B cell (primary cell): Measurements from ENCODE around the gene PEX7. TPM values are rescaled to one million over a fixed set of nuclear protein-coding genes. Genes with fewer than 3 reads are reported as not detected.
"Not testable (repeated sequence)": the region's sequence is repeated elsewhere in the genome, so short reads cannot be mapped to it uniquely, and the experiment has no call there.

Source experiments
- ATAC-seq: fragments of 200-7000 bp; cut with Tn5 transposase; one replicate; pipeline ENCODE4 v1.10.0; 2021; ENCODE audit warnings: low read depth, mild to moderate bottlenecking, moderate number of reproducible peaks, moderate library complexity
- CTCF ChIA-PET: fragments of 350-600 bp; sonication (Branson Sonifier 250); formaldehyde crosslinking; loops from one replicate; lab custom pipeline; 2021; ENCODE audit warnings: antibody characterized with exemption, inconsistent platforms; lab: Charles Lee
- POLR2A ChIA-PET: fragments of 350-600 bp; sonication (Branson Sonifier 250); formaldehyde crosslinking; loops from one replicate; lab custom pipeline; 2021; ENCODE audit warnings: antibody characterized with exemption; lab: Charles Lee
- DNase-seq: peaks from one replicate; pipeline ENCODE4 v3.0.0; 2013
- H2AFZ ChIP-seq: 2 replicates; pipeline ENCODE4 v1.6.1; 2012; ENCODE audit warnings: mild to moderate bottlenecking, low read depth, low read length; ENCODE audit not compliant: insufficient read depth, poor library complexity, severe bottlenecking
- H3K27ac ChIP-seq, 2 donors: 1 replicate in 1 of 2; 2 replicates in 1 of 2; pipeline ENCODE4 v1.5.1; 2012 to 2013; ENCODE audit warnings: low read length in 2 of 2, mild to moderate bottlenecking in 2 of 2, moderate library complexity in 1 of 2
- H3K27me3 ChIP-seq, 4 experiments: fragments of 200-600 bp in 1 of 4; sonication (generic) in 1 of 4; replicated peaks in 1 of 4; 1 replicate in 2 of 4; 2 replicates in 2 of 4; pipeline versions ENCODE4 v1.6.1 to v1.7.0; 2013 to 2016; ENCODE audit warnings: low read length in 3 of 4, mild to moderate bottlenecking in 2 of 4, mixed read lengths in 1 of 4, moderate library complexity in 1 of 4; ENCODE audit not compliant: insufficient read depth in 4 of 4, control insufficient read depth in 3 of 4; ENCODE audit errors: control extremely low read depth in 1 of 4
- H3K36me3 ChIP-seq, 2 experiments: replicated peaks in 1 of 2; 1 replicate in 1 of 2; 2 replicates in 1 of 2; pipeline versions ENCODE4 v1.6.1 to v1.7.1; 2013; ENCODE audit warnings: low read length in 1 of 2; ENCODE audit not compliant: insufficient read depth in 2 of 2, control insufficient read depth in 1 of 2; ENCODE audit errors: control extremely low read depth in 1 of 2, extremely low read depth in 1 of 2
- H3K4me1 ChIP-seq, 2 donors: fragments of 200-600 bp in 1 of 2; sonication (generic) in 1 of 2; 1 replicate in 1 of 2; 2 replicates in 1 of 2; pipeline versions ENCODE4 v1.5.1 to v1.6.1; 2013 to 2017; ENCODE audit warnings: low read length in 2 of 2; ENCODE audit not compliant: control insufficient read depth in 2 of 2, insufficient read depth in 2 of 2
- H3K4me2 ChIP-seq: replicated peaks from 2 replicates; pipeline ENCODE3; 2012; ENCODE audit warnings: mild to moderate bottlenecking, low read depth, low read length; ENCODE audit not compliant: poor library complexity, severe bottlenecking
- H3K4me3 ChIP-seq, 5 experiments: fragments of 200-600 bp in 1 of 5; sonication (generic) in 1 of 5; 1 replicate in 3 of 5; 2 replicates in 2 of 5; pipeline versions ENCODE4 v1.5.1 to v1.7.0; 2011 to 2016; ENCODE audit warnings: low read length in 4 of 5, mild to moderate bottlenecking in 4 of 5, low read depth in 2 of 5, control low read depth in 1 of 5, moderate library complexity in 1 of 5; ENCODE audit not compliant: insufficient read depth in 1 of 5; ENCODE audit errors: control extremely low read depth in 1 of 5, extremely low read depth in 1 of 5
- H3K79me2 ChIP-seq: fragments of 200-600 bp; sonication (generic); one replicate; pipeline ENCODE4 v1.6.0; 2016; ENCODE audit warnings: low read length; ENCODE audit not compliant: control insufficient read depth, insufficient read depth
- H3K9ac ChIP-seq: fragments of 200-600 bp; sonication (generic); 2 replicates; pipeline ENCODE4 v1.6.1; 2017; ENCODE audit warnings: mild to moderate bottlenecking, low read length, moderate library complexity
- H3K9me3 ChIP-seq, 3 donors: one replicate each; pipeline versions ENCODE4 v1.6.1 to v1.7.1; 2013; ENCODE audit warnings: low read length in 2 of 3; ENCODE audit not compliant: control insufficient read depth in 2 of 3, insufficient read depth in 1 of 3; ENCODE audit errors: control extremely low read depth in 1 of 3
- H4K20me1 ChIP-seq: 2 replicates; pipeline ENCODE4 v1.6.0; 2012; ENCODE audit warnings: mild to moderate bottlenecking, low read length; ENCODE audit not compliant: insufficient read depth, control insufficient read depth, poor library complexity, severe bottlenecking
- H3K27ac Mint-ChIP-seq: one replicate; pipeline ENCODE4 v1.8.0; 2021; ENCODE audit warnings: mixed read lengths
- H3K27me3 Mint-ChIP-seq: one replicate; pipeline ENCODE4 v1.8.0; 2021; ENCODE audit warnings: mixed read lengths
- H3K4me1 Mint-ChIP-seq: one replicate; pipeline ENCODE4 v1.8.0; 2021; ENCODE audit warnings: mixed read lengths
- H3K4me3 Mint-ChIP-seq: one replicate; pipeline ENCODE4 v1.8.0; 2021; ENCODE audit warnings: mixed read lengths
- H3K9me3 Mint-ChIP-seq: one replicate; pipeline ENCODE4 v1.8.0; 2022; ENCODE audit warnings: mixed read lengths; ENCODE audit not compliant: insufficient read depth
- CTCF ChIP-seq: fragments of 200-600 bp; IDR thresholded peaks from one replicate; pipeline ENCODE4 v1.8.0; 2022; ENCODE audit warnings: antibody characterized with exemption, mild to moderate bottlenecking
- EZH2 ChIP-seq: IDR thresholded peaks from 2 replicates; pipeline ENCODE4 v1.6.1; 2012; ENCODE audit warnings: borderline replicate concordance, low read depth, mild to moderate bottlenecking, moderate library complexity, low read length; ENCODE audit not compliant: insufficient read depth, poor library complexity, severe bottlenecking
- WGBS: methylation state at CpG from one replicate; pipeline ENCODE4 v1.1.5; 2013; ENCODE audit warnings: missing lambda C conversion rate; ENCODE audit not compliant: insufficient coverage; 5-methylcytosine and 5-hydroxymethylcytosine counted together
- intact Hi-C: fragments of 100-400 bp; cut with micrococcal nuclease; formaldehyde crosslinking; loops from one replicate; pipeline ENCODE4 v1.10.0; 2022
- polyA plus RNA-seq: library from polyadenylated mRNA; depleted of rRNA; stranded (reverse); fragments of >200 nt; gene quantifications from 2 replicates; pipeline ENCODE4 v1.2.3, GENCODE V29; 2012
- total RNA-seq, 2 donors: library from RNA; stranded (reverse); fragments of 120-200 nt in 1 of 2; gene quantifications; 1 replicate in 1 of 2; 2 replicates in 1 of 2; pipeline versions ENCODE4 v1.2.3 to v1.2.4, GENCODE V29; 2013 to 2022

Gene PEX7
- total and polyA plus RNA-seq, 2 donors (not counting 1 experiment from before 2014, with no cell fraction given), result 3.9 TPM

- no peaks in the 10 kb centered on the region for H3K36me3 ChIP-seq
- H3K27ac ChIP-seq, result no peak overlapping the region
- no peak overlapping the region for H2AFZ ChIP-seq
- no peaks in the 10 kb centered on the region for H3K9me3 Mint-ChIP-seq
- intact Hi-C loops, result no loop called here
- peaks cover 18% of the 10 kb centered on the region for H3K27me3 Mint-ChIP-seq
- H3K27ac Mint-ChIP-seq, result no peak overlapping the region
- TF ChIP-seq EZH2 (no peak), CTCF (no peak)
- no peak overlapping the region for H3K4me3 ChIP-seq
- ATAC-seq (no peak), DNase-seq (no peak)
- no peaks in the 10 kb centered on the region for H3K9me3 ChIP-seq
- WGBS, result 98% methylated on average over 5 of the region's 5 CpGs
- H3K4me3 Mint-ChIP-seq, result no peak overlapping the region
- no peaks in the 10 kb centered on the region for H3K79me2 ChIP-seq
- ChIA-PET CTCF (no interaction called here), POLR2A (no interaction called here)
- H3K9ac ChIP-seq, result no peak overlapping the region
- no peaks in the 10 kb centered on the region for H4K20me1 ChIP-seq
- H3K4me1 Mint-ChIP-seq, result peaks cover 17% of the 10 kb centered on the region
- H3K4me2 ChIP-seq, result no peak overlapping the region
- no peaks in the 10 kb centered on the region for H3K27me3 ChIP-seq
- peaks cover 8 to 11% of the 10 kb centered on the region in 2 donors for H3K4me1 ChIP-seq
Measured at GRCh38 chr6:136958168-136958567, 135.8 kb downstream of the PEX7 start.

- ChIA-PET CTCF (interaction anchor here (0.5 kb wide), 1 partner anchor 682 kb away, joined by 3 read pairs; no protein-coding TSS in a partner anchor), POLR2A (no interaction called here)
- Histone ChIP-seq H3K27me3 (no peaks in the 10 kb centered on the region), H3K9ac (no peak overlapping the region), H4K20me1 (no peaks in the 10 kb centered on the region), H3K4me2 (no peak overlapping the region), H2AFZ (no peak overlapping the region), H3K36me3 (no peaks in the 10 kb centered on the region), H3K4me3 (no peak overlapping the region), H3K4me1 (peaks cover 8 to 11% of the 10 kb centered on the region in 2 donors), H3K79me2 (no peaks in the 10 kb centered on the region), H3K27ac (no peak overlapping the region), H3K9me3 (no peaks in the 10 kb centered on the region)
- DNase-seq (no peak), ATAC-seq (no peak)
- 87% methylated on average over 12 of the region's 14 CpGs for WGBS
- H3K27me3 Mint-ChIP-seq, result peaks cover 18% of the 10 kb centered on the region
- no peaks in the 10 kb centered on the region for H3K9me3 Mint-ChIP-seq
- H3K27ac Mint-ChIP-seq, result no peak overlapping the region
- intact Hi-C loops, result no loop called here
- H3K4me3 Mint-ChIP-seq, result no peak overlapping the region
- TF ChIP-seq CTCF (no peak), EZH2 (no peak)
- peaks cover 17% of the 10 kb centered on the region for H3K4me1 Mint-ChIP-seq
Measured at GRCh38 chr6:136959471-136959891, 137.1 kb downstream of the PEX7 start.

- H4K20me1 ChIP-seq, H3K36me3 ChIP-seq, H2AFZ ChIP-seq, H3K4me3 Mint-ChIP-seq, H3K79me2 ChIP-seq, H3K27ac ChIP-seq, H3K27ac Mint-ChIP-seq, H3K9me3 ChIP-seq, H3K27me3 ChIP-seq, DNase-seq, ATAC-seq, POLR2A ChIA-PET, H3K9me3 Mint-ChIP-seq, H3K9ac ChIP-seq, H3K4me2 ChIP-seq, H3K4me3 ChIP-seq: not testable (repeated sequence)
- intact Hi-C loops, result loop anchor here (10.0 kb wide), 1 partner anchor 205 kb away; no protein-coding TSS in a partner anchor
- Mint-ChIP-seq H3K4me1 (peaks cover 17% of the 10 kb centered on the region), H3K27me3 (peaks cover 17% of the 10 kb centered on the region)
- CTCF ChIA-PET, result interaction anchor here (0.5 kb wide), 1 partner anchor 682 kb away, joined by 3 read pairs; no protein-coding TSS in a partner anchor
- 95% methylated on average over 4 of the region's 6 CpGs for WGBS
- H3K4me1 ChIP-seq, result peaks cover 8 to 11% of the 10 kb centered on the region in 2 donors
Measured at GRCh38 chr6:136959935-136960334, 137.5 kb downstream of the PEX7 start.
